Measurements from ENCODE around the gene CFAP92.

The CFAP92 gene, protein sequence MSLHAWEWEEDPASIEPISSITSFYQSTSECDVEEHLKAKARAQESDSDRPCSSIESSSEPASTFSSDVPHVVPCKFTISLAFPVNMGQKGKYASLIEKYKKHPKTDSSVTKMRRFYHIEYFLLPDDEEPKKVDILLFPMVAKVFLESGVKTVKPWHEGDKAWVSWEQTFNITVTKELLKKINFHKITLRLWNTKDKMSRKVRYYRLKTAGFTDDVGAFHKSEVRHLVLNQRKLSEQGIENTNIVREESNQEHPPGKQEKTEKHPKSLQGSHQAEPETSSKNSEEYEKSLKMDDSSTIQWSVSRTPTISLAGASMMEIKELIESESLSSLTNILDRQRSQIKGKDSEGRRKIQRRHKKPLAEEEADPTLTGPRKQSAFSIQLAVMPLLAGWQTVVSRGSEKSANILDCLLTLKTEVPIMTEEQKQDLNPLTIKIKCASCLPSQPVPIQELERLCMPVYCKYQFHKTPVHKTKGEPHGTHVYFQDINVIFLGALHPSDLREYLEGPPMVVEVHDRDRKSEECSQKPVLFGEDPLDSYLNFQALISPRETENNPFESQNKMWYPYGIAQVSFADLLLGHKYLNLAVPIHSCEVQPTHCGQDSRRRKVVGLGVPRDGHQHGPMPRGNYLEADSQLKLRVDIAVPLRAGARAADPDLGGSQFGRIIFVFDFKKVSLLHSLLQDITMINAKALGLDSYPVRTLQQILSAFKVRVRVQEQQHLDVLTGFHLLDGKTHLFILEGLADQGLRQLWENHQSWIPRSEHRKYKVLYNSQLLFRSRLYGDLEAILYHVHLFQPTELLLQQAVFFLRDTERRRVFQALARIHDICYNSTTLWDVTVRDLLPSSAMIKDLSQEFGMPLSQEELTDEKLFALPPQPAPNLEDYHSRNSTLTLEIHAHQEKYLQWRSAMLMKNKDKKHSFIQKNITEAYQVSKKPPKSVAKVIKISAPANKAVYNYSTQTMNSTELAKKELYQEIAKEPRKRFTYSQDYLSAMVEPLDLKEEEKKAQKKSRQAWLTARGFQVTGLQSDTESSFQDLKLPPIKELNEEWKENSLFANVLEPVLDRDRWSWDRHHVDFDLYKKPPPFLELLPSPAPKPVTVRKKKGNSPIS

DNA sequence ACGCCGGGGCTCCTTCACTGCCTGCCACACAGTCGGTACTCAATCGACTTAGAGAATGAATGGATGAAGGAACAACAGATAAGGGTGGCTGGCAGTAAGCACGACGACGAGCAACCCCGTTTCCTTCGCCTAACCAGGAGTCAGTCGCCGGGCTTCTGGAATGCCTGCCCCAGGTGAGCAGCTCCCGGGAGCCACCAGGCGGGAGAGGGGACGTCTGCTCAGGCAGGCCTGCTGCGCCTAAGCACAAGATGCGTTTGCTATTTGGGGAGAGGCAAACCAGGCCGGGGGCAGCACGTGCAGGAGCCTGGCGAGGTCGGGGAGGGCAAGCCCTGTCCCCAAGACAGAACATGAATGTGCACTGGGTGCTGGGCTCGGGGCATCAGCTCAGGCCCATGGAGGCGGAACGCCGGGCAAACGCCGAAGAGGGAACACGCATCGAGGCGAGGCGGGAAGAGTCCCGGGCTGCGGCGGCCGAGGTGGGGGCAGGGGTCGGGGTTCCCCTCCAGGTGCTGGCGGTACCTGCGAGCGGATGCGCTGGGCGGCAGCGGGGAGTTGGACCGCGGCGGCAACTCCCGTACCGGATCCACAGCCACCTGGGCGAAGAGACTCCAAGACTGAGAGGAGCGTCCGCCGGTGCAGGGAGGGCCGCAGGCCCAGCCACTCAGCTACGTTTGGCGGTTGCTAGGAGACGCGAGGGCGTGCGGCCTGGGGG lies at the start of gene CFAP92:
Gene CFAP92, minus strand, starts transcription at position 616 of the 712 bp plus-strand sequence. CDS start 772 bp downstream, outside the sequence.
- DNase-seq, result peak; percentile 93

DNA sequence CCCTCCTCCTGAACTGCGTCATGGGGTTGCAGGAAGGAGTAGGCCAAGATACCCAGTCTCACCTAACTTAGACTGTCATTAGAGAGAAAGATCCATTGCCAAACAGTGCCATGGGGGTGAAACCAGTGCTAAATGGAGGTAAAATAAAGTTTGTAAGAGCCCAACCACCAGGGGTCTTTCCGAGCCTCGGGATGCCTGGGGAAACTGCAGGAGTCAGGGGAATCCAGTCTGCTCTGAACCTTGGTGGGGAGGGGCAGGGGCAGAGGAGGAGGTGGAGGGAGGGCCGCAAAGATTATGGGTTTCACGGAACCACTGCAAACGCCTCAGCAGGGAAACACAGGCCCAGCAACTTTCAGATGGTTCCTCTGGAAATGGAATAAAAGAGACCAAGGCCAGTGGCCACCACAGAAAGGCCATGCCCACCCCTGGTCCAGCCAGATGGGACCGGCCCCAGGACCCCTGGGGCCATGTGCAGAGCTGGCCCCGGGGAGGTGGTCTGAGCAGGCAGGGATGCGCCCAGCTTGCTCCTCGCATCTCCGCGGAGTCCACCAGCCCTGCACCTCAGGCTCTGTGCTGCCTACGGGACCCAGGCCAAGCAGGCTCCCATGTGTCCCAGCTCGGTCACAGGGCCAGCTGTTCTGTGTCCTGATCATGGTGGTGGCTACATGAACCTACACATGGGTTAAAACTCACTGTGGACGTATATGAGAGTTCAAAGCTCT lies 46.9 kb upstream of the CFAP92 start:
- no peak for DNase-seq

DNA sequence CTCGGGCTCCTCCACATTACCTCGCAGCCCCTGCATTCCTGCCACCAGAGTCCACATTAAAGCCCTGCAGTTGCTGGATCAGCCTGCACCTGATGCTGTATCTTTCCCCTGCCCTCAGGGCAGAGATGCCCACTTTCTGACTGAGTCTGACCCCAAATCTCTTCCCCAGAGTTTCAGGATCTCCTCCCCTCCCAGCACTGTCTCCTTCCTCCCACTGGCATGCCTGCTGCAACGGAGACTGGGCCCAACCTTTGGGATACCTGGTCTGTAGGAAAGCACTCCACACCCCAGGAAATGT lies 46.1 kb upstream of the CFAP92 start:
- no peak for DNase-seq

DNA sequence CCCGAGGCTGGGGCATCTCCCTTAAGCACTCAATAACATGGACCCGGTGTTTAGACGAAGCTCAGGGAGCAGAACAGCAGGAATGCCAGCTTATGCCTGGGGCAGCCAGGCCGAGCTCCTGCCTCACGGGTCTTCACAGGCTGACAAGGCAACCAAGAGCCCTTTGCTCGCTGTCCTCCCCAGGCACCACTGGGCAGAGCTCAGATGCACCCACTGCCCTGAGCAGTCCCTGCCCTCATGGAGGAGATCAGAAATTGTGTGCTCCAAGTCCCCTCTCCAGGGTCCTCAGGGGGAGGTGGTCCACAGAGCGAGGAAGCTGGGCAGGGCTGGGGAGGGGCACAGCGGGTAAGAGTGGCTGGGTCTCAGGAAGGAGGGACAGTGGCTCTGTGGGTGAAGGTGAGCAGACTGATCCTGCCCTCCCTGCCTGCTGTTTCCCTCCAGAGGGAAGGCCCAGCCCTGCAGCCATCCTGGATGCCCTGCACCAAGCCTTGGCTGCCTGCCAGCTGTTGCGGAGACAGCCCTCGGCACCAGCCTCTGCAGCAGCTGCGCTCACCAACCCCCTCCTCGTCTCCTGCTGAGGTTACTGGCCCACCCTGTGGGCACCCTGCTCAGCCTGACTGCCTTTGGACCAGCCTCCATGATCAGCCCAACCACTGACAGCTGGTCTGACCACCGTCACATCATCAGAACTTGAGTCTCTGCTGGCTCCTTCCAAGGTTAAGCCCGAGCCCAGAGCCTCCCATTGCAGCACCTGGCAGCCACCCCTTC lies 45.6 kb upstream of the CFAP92 start:
- no peak for DNase-seq

DNA sequence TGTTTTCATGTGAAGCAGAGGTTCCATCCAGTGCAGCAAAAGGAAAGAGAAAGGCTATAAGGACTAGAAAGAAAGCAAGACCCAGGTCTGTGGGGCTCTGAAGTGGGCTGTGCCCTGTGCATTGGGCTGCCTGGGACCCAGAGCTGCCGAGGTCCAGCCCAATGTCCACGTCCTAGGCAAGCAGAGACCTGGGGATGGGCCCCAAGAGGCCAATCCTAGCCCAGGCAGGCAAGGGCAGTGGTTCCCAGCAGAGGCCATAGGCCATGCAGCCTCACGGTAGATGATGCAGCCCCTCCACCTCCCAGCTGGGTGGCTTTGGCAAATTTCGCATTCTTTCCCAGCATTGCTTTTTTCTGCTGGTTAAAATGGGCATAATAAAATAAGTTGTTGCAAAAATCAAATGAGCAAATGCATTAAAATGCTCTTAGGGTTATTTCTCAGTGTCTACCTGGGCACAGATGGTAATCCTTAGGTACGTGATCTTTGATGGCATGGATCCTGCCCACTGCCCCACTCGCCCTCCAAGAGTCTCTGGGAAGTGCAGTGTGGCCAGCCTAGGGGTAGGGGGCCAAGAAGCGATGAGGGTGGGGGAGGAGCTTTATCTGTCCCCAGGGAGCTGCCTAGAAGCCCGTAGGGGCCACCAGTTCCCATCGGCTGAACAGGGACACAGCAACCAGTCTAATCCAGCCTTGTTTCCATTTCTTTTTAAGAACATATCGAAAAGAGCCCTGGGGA lies 44.4 kb upstream of the CFAP92 start:
- no peak for DNase-seq

DNA sequence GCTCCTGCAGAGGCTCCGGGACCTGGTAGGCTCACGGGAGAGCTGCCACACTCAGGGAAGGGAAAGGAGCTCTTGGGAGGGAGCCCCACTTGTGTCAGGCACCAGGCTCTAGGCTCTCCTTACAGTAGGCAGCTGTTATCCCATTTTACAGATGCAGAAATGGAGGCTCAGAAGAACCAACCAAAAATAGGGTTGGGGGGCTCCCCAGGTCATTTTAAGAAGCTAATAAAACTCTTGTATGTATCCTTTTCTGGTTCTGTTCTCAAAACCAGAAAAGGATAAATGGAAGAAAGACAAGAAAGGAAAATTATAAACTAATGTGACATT lies 43.2 kb upstream of the CFAP92 start:
- DNase-seq, result no peak

DNA sequence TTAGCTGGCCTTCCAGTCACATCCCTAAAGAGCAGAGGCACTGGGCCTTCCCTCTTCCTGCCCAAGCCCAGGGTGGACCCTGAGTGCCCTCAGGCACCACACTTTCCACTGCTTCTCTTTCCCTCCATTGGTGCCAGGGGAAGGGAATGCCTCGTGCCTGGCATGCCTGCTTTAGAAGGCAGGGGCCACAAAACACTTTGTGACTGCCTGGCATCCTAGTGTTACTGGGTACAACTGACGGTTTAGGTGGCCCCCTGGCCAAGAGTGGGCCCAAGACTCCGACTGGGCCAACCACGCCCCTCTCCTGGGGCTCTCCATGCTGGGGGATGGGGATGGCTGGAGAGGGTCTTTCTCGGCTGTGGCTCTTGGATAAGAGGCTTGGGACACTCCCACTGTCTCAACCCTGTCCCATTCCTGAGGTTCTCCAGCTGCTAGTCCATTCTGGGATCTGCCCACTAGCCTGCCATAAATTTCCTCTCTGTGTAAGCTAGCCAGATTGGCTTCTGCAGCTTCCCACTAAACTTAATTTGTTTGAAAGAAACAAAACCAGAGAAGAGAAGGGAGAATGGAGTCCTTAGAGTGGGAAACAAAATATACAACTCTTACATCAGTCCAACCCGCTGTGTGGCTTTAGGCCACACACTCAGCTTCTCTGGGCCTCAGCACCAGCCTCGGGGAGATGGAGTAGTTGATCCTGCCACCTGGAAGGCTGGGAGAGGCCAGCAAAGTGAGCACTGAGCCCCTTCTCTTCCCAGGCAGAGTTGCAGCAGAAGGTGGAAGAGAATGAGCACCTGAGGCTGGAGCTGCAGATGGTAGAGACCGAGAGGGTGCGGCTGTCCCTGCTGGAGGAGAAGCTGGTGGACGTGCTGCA lies 42.6 kb upstream of the CFAP92 start:
- no peak for DNase-seq

DNA sequence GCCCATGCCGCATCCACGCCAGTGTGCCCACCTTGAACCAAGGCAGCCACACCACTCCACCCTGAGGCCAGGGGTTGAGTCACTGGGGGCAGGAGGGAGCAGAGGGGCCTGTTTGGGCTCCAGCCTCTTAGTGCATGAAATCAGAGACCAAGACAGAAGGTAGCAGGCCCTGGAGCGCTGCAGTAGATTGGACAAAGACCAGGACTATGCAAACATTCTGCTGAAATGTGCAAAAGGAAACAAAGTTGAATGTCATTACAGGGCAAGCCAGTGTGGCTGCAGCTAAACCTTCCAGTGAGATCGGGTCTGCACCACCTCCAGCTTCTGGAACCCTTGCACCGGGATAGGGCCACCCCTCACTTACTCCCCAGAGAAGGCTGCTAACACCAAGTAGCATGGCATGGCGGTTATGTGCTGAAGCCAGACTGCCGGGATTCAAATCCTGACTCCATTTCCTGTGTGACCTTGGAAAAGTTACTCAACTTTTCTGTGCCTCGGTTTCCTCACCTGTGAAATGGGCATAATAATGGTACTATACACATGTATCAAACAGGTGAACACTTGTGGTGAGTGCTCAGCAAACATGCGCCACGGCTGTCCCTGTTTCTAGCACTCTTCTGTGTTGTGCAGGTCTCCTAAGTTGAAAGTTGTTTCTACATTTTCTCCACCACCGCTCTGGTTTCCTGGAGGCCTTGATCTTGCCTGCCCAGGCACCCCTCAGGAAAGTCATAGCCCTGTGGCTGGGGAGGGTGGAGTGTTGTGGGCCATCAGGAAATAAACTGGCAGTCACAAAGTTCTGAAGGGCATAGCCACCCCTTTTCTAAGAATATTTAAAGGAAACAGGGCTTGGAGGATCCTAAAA lies 41.7 kb upstream of the CFAP92 start:
- no peak for DNase-seq

DNA sequence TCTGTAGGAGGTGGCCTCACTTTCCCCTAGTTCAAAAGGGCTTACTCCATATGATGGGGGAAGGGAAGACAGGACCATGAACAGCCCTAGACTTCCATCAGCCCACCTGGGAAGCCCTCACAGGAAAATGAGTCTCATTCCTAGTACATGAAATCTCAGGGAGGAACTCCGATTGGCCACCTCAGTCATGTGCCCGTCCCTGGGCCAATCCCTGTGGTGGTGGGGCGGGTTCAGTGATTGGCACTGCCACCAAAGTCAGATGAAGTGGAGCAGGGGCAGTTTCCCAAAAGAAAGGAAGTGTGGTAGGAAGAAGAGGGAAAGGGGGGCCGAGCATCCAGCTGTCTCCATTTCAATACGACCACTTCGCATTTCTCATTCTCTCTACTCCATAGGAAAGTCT lies 40.8 kb upstream of the CFAP92 start:
- no peak for DNase-seq

DNA sequence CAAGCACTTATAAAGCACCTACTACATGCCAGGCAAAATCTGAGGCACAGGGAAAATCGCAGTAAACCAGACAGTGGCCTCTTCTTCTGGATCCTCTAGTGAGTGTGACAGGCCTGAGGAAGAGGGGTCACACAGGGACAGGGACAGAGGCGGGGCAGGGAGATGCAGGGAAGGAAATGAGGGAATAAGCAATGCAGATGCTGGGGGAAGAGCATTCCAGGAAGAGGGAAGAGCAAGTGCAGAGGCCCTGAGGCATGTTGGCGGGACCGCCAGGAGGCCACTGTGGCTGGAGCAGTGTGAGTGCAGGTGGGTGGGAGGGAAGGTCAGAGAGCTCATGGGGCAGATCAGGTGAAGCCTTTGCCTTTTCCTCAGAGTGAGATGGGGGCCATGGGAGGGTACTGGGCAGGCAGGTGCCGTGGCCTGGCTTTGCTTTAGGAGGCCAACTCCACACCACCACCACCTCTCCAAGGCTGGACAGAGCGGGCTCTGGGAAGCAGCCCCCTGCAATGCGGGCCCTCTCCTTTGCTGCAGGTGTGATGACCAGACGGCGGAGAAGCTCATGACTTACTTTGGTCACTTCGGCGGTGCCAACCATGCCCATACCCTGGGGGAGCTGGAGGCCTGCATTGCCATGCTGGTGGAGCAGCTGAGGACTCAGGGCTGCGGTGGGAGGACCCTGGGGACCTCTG lies 39.9 kb upstream of the CFAP92 start:
- DNase-seq, result no peak

DNA sequence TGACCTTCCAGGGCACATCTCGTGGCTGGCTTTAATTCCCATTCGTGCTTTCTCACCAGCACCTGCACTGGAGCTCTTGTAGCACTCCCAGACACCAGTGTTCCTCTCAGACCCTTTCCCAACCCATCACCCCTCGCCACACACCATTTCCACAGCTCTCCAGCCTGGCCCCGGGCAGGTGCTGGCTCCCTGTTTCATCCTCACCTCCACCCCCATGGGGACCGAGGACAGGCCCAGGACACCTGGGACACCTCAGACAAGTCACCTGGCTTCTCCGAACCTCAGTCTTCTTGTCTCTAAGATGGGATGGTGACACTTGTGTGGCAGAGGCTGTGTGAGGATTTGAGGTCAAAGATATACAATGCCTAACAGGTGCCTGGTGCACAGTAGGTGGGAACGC lies 39.3 kb upstream of the CFAP92 start:
- DNase-seq, result no peak

DNA sequence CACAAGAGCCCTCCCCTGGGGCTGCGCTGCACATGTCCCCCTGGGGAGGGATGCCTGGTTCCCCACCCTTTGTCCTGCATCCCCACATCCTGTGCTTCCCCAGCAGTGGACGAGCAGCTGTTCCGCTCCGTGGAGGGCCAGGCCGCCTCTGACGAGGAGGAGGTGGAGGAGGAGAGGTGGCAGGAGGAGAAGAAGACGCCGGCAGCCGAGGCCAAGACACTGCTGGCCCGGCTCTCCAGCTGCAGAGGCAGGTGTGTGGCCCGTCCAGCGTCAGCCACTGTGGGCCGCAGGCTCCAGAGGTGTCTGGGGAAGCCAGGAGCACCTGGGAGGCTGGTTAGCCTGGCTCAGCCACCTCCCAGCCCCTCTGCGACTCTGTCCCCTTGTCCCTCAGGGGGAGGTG lies 38.8 kb upstream of the CFAP92 start:
- DNase-seq, result no peak

DNA sequence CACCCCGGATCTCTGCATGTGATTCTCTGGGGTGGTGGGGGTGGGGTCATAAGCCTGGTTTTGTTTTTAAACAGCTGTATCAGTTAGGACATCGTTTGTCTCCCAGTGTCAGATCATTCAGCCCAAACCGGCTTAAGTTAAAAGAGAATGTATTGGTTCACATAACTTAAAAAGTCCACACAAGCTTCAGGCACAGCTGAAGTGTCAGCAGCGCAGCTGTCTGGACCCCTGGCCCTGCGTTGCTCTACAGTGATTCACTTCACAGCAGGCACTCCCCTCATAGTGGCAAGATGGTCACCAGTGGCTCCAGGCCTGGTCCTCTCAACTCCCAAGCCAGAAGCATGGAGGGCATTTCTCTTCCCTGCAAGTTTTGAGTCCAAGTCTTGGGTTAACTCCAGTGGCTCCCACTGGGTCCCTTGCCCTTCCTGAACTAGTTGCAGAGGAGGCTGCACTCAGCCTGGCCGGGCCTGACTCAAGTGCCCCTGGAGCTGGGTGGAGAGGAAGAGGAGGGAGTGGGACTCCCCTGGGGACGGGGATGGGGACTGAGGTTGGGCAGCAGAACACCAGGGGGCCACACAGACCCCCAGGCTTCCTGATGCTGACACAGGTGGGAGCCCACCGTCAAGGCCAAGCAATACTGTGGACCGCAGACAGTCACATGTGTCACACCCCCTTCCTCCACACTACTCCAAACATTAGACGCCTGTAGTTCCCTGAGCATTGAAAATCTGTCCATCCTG lies 37.8 kb upstream of the CFAP92 start:
- DNase-seq, result no peak

DNA sequence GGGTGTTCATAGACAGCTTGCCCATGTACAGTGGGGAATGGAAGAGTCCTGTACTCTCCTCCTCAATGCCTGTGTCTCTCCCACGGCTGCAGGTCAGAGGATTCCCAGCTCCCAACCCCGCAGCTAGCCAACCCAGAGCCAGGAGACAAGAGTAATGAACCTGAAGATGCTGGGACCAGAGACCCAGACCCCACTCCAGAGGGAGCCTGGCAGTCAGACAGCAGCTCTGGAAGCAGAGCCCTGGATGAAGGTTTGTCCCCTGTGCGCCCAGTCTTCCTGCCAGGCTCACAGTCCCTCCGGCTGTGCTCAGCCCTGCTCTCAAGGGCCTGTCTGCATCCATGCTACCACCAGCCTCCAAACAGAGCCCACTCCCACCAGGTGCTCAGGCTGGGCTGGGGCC lies 36.7 kb upstream of the CFAP92 start:
- DNase-seq, result no peak

DNA sequence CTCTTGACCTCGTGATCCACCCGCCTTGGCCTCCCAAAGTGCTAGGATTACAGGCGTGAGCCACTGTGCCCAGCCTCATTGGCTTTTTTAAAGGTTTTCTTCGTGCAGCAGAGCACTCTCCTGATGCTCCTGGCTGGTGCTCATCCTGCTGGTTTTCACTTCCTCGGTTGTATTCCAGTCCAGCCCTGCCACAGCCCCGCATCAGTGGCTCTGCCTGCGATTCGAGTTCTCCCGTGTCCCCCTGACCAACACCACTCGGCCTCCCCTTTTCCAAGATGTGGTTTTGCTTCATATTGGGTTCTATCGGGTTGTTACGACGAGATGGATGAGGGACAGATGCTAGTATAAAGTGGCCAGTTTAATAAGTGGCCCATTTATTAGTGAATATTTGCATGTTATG lies 35.0 kb upstream of the CFAP92 start:
- no peak for DNase-seq

DNA sequence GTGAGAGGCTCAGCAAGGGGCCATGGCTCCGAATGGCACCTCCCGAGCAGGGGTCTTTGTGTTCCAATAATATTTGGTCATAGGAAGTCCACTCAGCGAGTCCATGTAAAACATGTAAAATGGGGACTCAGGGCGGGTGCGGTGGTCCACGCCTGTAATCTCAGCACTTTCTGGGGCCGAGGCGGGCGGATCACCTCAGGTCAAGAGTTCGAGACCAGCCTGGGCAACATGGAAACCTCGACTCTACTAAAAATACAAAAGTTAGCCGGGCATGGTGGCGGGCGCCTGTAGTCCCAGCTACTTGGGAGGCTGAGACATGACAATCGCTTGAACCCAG lies 33.6 kb upstream of the CFAP92 start:
- DNase-seq, result no peak

DNA sequence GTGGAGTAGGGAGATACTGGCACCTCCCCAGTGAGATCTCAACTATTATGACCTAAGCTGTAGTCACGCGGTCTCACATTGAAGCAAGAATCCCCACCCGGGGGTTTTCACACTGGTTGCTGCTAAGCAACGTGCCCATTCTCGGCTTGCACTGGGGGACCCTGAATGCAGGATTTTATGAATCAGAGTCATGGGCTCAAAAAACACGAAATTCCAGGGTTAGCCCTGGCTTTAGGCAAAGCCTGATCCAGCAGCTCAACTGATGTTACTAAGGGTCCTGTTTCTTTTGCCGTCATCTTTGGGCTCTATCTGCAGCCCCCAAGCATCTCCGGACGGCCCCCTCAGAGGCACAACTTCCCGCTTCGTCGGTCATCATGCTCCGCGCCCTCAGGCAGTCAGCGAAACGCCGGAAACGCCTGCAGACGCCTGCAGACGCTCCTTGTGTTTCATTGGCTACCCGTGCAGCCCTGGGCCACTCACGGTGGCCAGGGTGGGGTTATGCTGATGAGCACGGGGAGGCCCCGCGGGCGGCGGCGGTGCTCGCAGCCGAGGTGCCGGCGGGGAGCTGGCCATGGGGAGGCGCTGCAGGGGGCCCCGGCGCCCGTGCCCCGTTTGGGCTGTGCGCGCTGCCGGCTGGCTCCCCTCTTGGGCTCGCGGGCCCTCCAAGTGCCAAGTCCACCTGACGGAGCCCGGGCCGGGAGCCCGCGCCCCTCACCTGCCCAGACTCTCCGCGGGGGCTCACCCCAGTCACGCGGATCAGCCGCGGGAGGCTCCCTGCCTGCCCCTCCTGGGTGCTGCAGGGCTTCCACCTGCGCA lies 33.1 kb upstream of the CFAP92 start:
- peak; percentile 94 for DNase-seq

All from CD4-positive, alpha-beta T cell treated with Interleukin-21 for 1 hour (primary cell).